Calu3 (cell line): Measurements from ENCODE around the gene PAF1. TPM values are rescaled to one million over a fixed set of nuclear protein-coding genes. Genes with fewer than 3 reads are reported as not detected.

ENCODE experiments used
- BruUV-seq: library from RNA; stranded (reverse); fragments of 400-500 nt; replicated peaks from 2 replicates; lab custom pipeline; 2021; lab: Mats Ljungman, UMichigan
- CTCF ChIA-PET: fragments of 300-600 bp; sonication (Branson Sonifier 250); formaldehyde crosslinking; loops from one replicate; lab custom pipeline; 2022; ENCODE audit warnings: antibody characterized with exemption; lab: Charles Lee
- DNase-seq: peaks from one replicate; pipeline ENCODE4 v3.0.0; 2022
- H3K27ac Mint-ChIP-seq: one replicate; pipeline ENCODE4 v1.8.0; 2022; ENCODE audit warnings: mixed read lengths; ENCODE audit not compliant: unreplicated experiment
- H3K27me3 Mint-ChIP-seq: one replicate; pipeline ENCODE4 v1.8.0; 2022; ENCODE audit warnings: mixed read lengths; ENCODE audit not compliant: unreplicated experiment
- H3K36me3 Mint-ChIP-seq: one replicate; pipeline ENCODE4 v1.8.0; 2022; ENCODE audit warnings: mild to moderate bottlenecking, moderate library complexity, mixed read lengths; ENCODE audit not compliant: insufficient read depth, unreplicated experiment
- H3K4me1 Mint-ChIP-seq: one replicate; pipeline ENCODE4 v1.8.0; 2022; ENCODE audit warnings: mild to moderate bottlenecking, low read depth, mixed read lengths; ENCODE audit not compliant: unreplicated experiment
- H3K4me3 Mint-ChIP-seq: one replicate; pipeline ENCODE4 v1.8.0; 2022; ENCODE audit warnings: mild to moderate bottlenecking, low read depth, moderate library complexity, mixed read lengths; ENCODE audit not compliant: unreplicated experiment
- H3K9me3 Mint-ChIP-seq: one replicate; pipeline ENCODE4 v1.8.0; 2022; ENCODE audit warnings: low read depth, mixed read lengths; ENCODE audit not compliant: unreplicated experiment
- intact Hi-C: fragments of 100-400 bp; cut with micrococcal nuclease; formaldehyde crosslinking; loops from one replicate; pipeline ENCODE4 v1.10.0; 2022; ENCODE audit not compliant: unreplicated experiment
- total RNA-seq: library from RNA; stranded (reverse); gene quantifications from 2 replicates; pipeline ENCODE4 v1.2.3, GENCODE V29; 2022
- TF ChIP-seq, protein P1 (sequence below): fragments of 200-600 bp; IDR thresholded peaks from one replicate; pipeline ENCODE4 v1.8.0; 2022; ENCODE audit warnings: antibody characterized with exemption; ENCODE audit not compliant: unreplicated experiment

Gene PAF1
- total RNA-seq, 1 experiment from 2014 or later = 64.3 TPM

DNA sequence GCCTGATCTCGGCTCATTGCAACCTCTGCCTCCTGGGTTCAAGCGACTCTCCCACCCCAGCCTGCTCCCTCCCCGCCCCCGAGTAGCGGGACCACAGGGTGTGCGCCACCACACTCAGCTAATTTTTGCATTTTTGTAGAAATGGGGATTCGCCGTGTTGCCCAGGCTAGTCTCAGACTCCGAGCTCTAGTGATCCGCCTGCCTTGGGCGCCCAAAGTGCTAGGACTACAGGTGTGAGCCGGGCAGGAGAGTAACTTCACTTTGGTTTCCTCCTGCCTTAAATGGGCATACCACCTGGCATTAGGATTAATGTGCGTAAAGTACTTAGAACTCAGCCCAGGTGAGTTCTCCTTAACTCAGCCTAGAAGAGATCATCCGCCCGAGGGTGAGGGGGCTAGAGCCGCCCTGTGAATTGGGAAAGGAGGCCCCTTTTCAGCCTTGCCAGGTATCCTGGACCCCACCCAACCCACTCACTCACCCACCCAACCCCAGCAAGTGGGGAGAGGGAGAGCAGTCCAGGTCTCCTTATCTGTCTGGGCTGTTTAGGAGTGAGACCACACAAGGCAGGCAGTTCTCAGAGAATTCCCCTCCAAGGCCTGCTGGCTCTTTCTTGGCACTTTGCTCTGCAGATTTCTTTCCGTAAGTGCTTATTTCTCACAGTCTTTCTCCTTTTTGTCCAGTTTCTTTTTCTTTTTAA lies 14.5 kb upstream of the PAF1 start:
- H3K36me3 Mint-ChIP-seq = peaks cover 98% of the 10 kb centered on the region
- CTCF ChIA-PET = interaction anchor here (0.7 kb wide), 1 partner anchor 63 kb away, joined by 3 read pairs; no protein-coding TSS in a partner anchor
- BruUV-seq = no TSS peak
- TF ChIP-seq, protein P1, sequence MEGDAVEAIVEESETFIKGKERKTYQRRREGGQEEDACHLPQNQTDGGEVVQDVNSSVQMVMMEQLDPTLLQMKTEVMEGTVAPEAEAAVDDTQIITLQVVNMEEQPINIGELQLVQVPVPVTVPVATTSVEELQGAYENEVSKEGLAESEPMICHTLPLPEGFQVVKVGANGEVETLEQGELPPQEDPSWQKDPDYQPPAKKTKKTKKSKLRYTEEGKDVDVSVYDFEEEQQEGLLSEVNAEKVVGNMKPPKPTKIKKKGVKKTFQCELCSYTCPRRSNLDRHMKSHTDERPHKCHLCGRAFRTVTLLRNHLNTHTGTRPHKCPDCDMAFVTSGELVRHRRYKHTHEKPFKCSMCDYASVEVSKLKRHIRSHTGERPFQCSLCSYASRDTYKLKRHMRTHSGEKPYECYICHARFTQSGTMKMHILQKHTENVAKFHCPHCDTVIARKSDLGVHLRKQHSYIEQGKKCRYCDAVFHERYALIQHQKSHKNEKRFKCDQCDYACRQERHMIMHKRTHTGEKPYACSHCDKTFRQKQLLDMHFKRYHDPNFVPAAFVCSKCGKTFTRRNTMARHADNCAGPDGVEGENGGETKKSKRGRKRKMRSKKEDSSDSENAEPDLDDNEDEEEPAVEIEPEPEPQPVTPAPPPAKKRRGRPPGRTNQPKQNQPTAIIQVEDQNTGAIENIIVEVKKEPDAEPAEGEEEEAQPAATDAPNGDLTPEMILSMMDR = no peak
- H3K9me3 Mint-ChIP-seq = no peaks in the 10 kb centered on the region
- intact Hi-C loops = no loop called here
- peak overlapping the region; percentile 19 for H3K4me3 Mint-ChIP-seq
- DNase-seq = no peak
- H3K27ac Mint-ChIP-seq = peak overlapping the region; percentile 94
- H3K27me3 Mint-ChIP-seq = no peaks in the 10 kb centered on the region
- H3K4me1 Mint-ChIP-seq = peaks cover 63% of the 10 kb centered on the region

DNA sequence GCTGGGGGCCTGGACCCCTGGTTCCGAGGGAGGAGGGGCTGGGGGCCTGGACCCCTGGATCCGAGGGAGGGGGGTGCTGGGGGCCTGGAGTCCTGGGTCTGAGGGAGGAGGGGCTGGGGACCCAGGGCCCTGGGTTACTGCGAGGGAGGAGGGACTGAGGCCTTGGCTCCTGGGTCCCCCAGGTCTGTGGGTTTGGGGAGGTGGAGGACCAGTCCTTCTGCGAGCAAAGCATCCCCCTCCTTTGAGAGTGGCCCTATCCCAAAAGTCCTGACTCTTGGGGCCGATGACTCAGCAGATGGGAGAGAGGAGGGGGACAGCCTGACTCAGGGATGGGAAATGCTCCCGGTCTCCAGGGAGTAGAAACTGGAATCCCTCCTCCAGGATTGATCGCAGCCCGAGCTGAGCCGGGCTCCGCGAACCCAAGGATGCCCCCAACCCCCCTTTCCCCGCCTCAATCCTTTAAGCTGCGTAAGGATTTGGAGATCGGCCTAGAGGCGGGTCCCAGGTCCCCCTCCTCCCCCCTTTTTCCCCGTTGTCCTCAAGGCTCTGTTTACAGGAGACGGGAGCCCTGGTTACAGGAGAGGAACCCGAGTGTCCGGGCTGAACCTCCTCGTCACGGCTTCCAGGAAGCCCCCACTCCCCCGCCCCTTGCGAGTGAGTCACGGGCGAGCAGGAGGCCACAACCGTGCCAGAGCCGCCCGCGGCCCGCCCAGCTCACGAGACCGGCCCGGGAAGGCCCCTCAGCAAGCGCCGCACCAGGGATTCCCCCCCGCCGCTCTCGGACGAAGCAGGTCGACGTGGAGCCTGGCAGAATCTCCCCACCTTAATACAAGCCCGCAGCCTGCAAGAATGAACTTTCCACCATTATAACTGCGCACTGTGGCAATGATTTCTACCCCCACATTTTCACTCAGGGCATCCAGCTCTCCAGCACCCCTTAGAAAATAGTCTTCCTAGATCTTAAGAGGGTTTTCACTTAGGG lies 12.7 kb upstream of the PAF1 start:
- H3K36me3 Mint-ChIP-seq = peaks cover 95% of the 10 kb centered on the region
- TF ChIP-seq, protein P1 = no peak
- DNase-seq = peak; percentile 99
- no TSS peak for BruUV-seq
- peak overlapping the region; percentile 73 for H3K4me3 Mint-ChIP-seq
- intact Hi-C loops = no loop called here
- no peaks in the 10 kb centered on the region for H3K27me3 Mint-ChIP-seq
- CTCF ChIA-PET = interaction anchor here (0.7 to 2.2 kb wide), 3 partner anchors 8 to 59 kb away, joined by 3 to 10 read pairs (median 3); partner anchors contain the start of gene PLEKHG2
- H3K4me1 Mint-ChIP-seq = peaks cover 68% of the 10 kb centered on the region
- H3K27ac Mint-ChIP-seq = peak overlapping the region; percentile 94
- H3K9me3 Mint-ChIP-seq = no peaks in the 10 kb centered on the region

DNA sequence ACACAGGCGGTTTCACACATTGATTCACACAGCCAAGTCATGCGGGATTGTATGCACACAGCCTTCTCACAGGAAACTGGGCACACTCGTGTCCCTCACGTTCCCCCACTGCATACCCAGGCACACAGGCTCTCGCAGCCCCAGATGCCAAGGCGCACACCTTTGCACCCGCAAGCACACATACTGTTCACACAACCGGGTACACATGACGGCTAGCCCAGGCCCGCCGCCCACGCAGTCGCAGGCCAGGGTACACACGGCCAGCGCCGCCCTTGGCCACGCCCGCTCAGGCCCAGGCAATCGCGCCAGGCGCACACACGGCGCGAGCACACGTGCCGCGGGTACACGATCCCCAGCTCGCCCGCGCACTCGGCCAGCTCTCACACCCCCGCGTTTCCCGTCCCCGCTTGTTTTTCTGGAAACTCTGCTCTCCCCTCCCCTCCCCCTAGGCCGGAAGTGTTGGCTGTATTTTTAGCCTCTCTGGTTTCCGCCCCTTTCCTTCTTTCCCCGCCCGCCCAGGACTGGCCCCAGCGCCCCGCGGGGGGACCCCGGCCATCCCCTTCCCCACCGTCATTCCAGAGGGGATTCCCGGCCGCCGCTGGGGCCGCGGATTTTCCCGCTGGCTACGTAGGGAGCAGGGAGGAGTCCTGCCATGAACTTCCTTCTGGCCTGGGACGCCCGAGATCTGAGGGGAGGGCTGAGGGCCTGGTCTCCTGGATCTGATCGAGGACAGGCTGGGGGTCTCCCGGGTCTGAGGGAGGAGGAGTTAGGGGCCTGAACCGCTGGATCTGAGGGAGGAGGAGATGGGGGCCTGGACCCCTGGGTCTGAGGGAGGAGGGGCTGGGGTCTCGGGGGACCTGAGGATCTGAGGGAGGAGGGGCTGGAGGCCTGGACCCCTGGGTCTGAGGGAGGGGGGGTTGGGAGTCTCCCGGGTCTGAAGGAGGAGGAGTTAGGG lies 11.7 kb upstream of the PAF1 start:
- CTCF ChIA-PET = interaction anchor here (1.4 to 2.2 kb wide), 2 partner anchors 9 to 33 kb away, joined by 3 to 10 read pairs; partner anchors contain the start of genes PLEKHG2 and RPS16
- H3K4me3 Mint-ChIP-seq = peak overlapping the region; percentile 73
- BruUV-seq = no TSS peak

More for the DNA sequence above, 11.7 kb upstream of the PAF1 start:
- Mint-ChIP-seq H3K36me3 (peaks cover 91% of the 10 kb centered on the region), H3K9me3 (no peaks in the 10 kb centered on the region), H3K4me1 (peaks cover 68% of the 10 kb centered on the region), H3K27ac (peak overlapping the region; percentile 94), H3K27me3 (no peaks in the 10 kb centered on the region)
- peak; percentile 88 for DNase-seq
- TF ChIP-seq, protein P1 = no peak
- intact Hi-C loops = no loop called here
